H9 (cell line): ENCODE results near the gene C19orf81. TPM values are rescaled to one million over a fixed set of nuclear protein-coding genes. Genes with fewer than 3 reads are reported as not detected.

Source experiments
- DNase-seq: peaks from one replicate; pipeline ENCODE4 v3.0.0-alpha.2; 2017
- H2AFZ ChIP-seq: one replicate; pipeline ENCODE4 v1.6.1; 2013; ENCODE audit warnings: mild to moderate bottlenecking, low read length, control low read depth, moderate library complexity
- H2AK5ac ChIP-seq: 2 replicates; pipeline ENCODE4 v1.6.1; 2013; ENCODE audit warnings: low read length, control low read depth, mixed read lengths; ENCODE audit not compliant: insufficient read length
- H2BK120ac ChIP-seq: one replicate; pipeline ENCODE4 v1.6.1; 2013; ENCODE audit warnings: low read depth, mild to moderate bottlenecking, low read length, control low read depth, inconsistent platforms; ENCODE audit not compliant: poor library complexity, severe bottlenecking
- H2BK12ac ChIP-seq: 2 replicates; pipeline ENCODE4 v1.6.1; 2013; ENCODE audit warnings: low read length, control low read depth, mixed read lengths, low read depth; ENCODE audit not compliant: insufficient read length
- H2BK15ac ChIP-seq: 2 replicates; pipeline ENCODE4 v1.6.1; 2013; ENCODE audit warnings: low read depth, low read length, control low read depth
- H2BK20ac ChIP-seq: one replicate; pipeline ENCODE4 v1.6.1; 2013; ENCODE audit warnings: low read depth, mild to moderate bottlenecking, low read length, control low read depth, inconsistent platforms; ENCODE audit not compliant: poor library complexity, severe bottlenecking
- H2BK5ac ChIP-seq: 2 replicates; pipeline ENCODE4 v1.6.1; 2013; ENCODE audit warnings: low read length, control low read depth, mixed read lengths; ENCODE audit not compliant: insufficient read length
- H3K14ac ChIP-seq: 2 replicates; pipeline ENCODE4 v1.6.1; 2013; ENCODE audit warnings: low read length, control low read depth; ENCODE audit not compliant: insufficient read depth
- H3K18ac ChIP-seq: 2 replicates; pipeline ENCODE4 v1.6.1; 2013; ENCODE audit warnings: low read depth, mild to moderate bottlenecking, mixed read lengths, low read length, control low read depth; ENCODE audit not compliant: insufficient read length
- H3K23ac ChIP-seq: 2 replicates; pipeline ENCODE4 v1.6.1; 2013; ENCODE audit warnings: low read length, control low read depth, mixed read lengths, low read depth; ENCODE audit not compliant: insufficient read length
- H3K23me2 ChIP-seq: 2 replicates; pipeline ENCODE4 v1.6.1; 2013; ENCODE audit warnings: low read depth, mild to moderate bottlenecking, mixed read lengths, low read length, control low read depth; ENCODE audit not compliant: insufficient read length, poor library complexity, severe bottlenecking
- H3K27ac ChIP-seq: 2 replicates; pipeline ENCODE4 v1.5.1; 2013; ENCODE audit warnings: low read length, control low read depth, mixed read lengths, low read depth; ENCODE audit not compliant: insufficient read length
- H3K27me3 ChIP-seq: 2 replicates; pipeline ENCODE4 v1.6.1; 2013; ENCODE audit warnings: low read length, control low read depth, inconsistent platforms; ENCODE audit not compliant: insufficient read depth
- H3K4ac ChIP-seq: 2 replicates; pipeline ENCODE4 v1.6.1; 2013; ENCODE audit warnings: low read depth, mild to moderate bottlenecking, control low read depth, inconsistent platforms, low read length, moderate library complexity
- H3K4me1 ChIP-seq: 2 replicates; pipeline ENCODE4 v1.6.1; 2013; ENCODE audit warnings: low read length, control low read depth, inconsistent platforms; ENCODE audit not compliant: insufficient read depth
- H3K4me2 ChIP-seq: 2 replicates; pipeline ENCODE4 v1.6.1; 2013; ENCODE audit warnings: low read length, control low read depth, mixed read lengths; ENCODE audit not compliant: insufficient read length, insufficient read depth
- H3K56ac ChIP-seq: 2 replicates; pipeline ENCODE4 v1.6.1; 2013; ENCODE audit warnings: low read depth, mild to moderate bottlenecking, mixed read lengths, low read length, control low read depth; ENCODE audit not compliant: insufficient read length
- H3K79me1 ChIP-seq: 2 replicates; pipeline ENCODE4 v1.6.1; 2013; ENCODE audit warnings: low read depth, mild to moderate bottlenecking, moderate library complexity, low read length, control low read depth, inconsistent platforms; ENCODE audit not compliant: insufficient read depth, poor library complexity, severe bottlenecking
- H3K79me2 ChIP-seq: 2 replicates; pipeline ENCODE4 v1.6.1; 2013; ENCODE audit warnings: low read length, control low read depth, inconsistent platforms; ENCODE audit not compliant: insufficient read depth
- H3K9ac ChIP-seq: 2 replicates; pipeline ENCODE4 v1.6.1; 2013; ENCODE audit warnings: low read length, control low read depth, mixed read lengths; ENCODE audit not compliant: insufficient read length; ENCODE audit errors: extremely low read depth
- H3K9me3 ChIP-seq: one replicate; pipeline ENCODE4 v1.6.1; 2013; ENCODE audit warnings: low read depth, low read length, inconsistent platforms; ENCODE audit not compliant: control insufficient read depth
- H3T11ph ChIP-seq: one replicate; pipeline ENCODE4 v1.6.1; 2013; ENCODE audit warnings: mild to moderate bottlenecking, low read length, control low read depth, inconsistent platforms
- H4K20me1 ChIP-seq: one replicate; pipeline ENCODE4 v1.6.1; 2013; ENCODE audit not compliant: control insufficient read depth, insufficient read length, insufficient read depth
- H4K5ac ChIP-seq: 2 replicates; pipeline ENCODE4 v1.6.1; 2013; ENCODE audit warnings: low read depth, mild to moderate bottlenecking, mixed read lengths, low read length, control low read depth; ENCODE audit not compliant: insufficient read length
- H4K8ac ChIP-seq: replicated peaks from 2 replicates; pipeline ENCODE4 v1.6.1; 2013; ENCODE audit warnings: low read length, control low read depth, mixed read lengths, low read depth; ENCODE audit not compliant: insufficient read length
- H4K91ac ChIP-seq: 2 replicates; pipeline ENCODE4 v1.6.1; 2013; ENCODE audit warnings: low read depth, mild to moderate bottlenecking, moderate library complexity, mixed read lengths, low read length, control low read depth; ENCODE audit not compliant: insufficient read length
- H3K27ac Mint-ChIP-seq, 3 experiments: 2 replicates in 2 of 3; 3 replicates in 1 of 3; pipeline ENCODE4 v1.8.0; 2020 to 2021; ENCODE audit warnings: mixed read lengths in 3 of 3, mild to moderate bottlenecking in 1 of 3, moderate library complexity in 1 of 3
- H3K27me3 Mint-ChIP-seq: 2 replicates; pipeline ENCODE4 v1.8.0; 2021; ENCODE audit warnings: low read depth, mild to moderate bottlenecking, moderate library complexity, mixed read lengths
- H3K36me3 Mint-ChIP-seq, 3 experiments: 2 replicates in 2 of 3; 3 replicates in 1 of 3; pipeline ENCODE4 v1.8.0; 2020 to 2021; ENCODE audit warnings: low read depth in 3 of 3, mixed read lengths in 3 of 3; ENCODE audit not compliant: insufficient read depth in 1 of 3
- H3K4me1 Mint-ChIP-seq, 2 experiments: 2 replicates each; pipeline ENCODE4 v1.8.0; 2020; ENCODE audit warnings: mixed read lengths in 2 of 2
- H3K4me3 Mint-ChIP-seq, 2 experiments: 2 replicates in 1 of 2; 3 replicates in 1 of 2; pipeline ENCODE4 v1.8.0; 2020 to 2021; ENCODE audit warnings: mild to moderate bottlenecking in 2 of 2, mixed read lengths in 2 of 2, moderate library complexity in 1 of 2
- H3K9me3 Mint-ChIP-seq, 2 experiments: 2 replicates in 1 of 2; 3 replicates in 1 of 2; pipeline ENCODE4 v1.8.0; 2020; ENCODE audit warnings: mild to moderate bottlenecking in 2 of 2, mixed read lengths in 2 of 2, moderate library complexity in 1 of 2
- CTCF ChIP-seq: fragments of 200-600 bp; sonication (generic); conservative IDR thresholded peaks from 3 replicates; pipeline ENCODE4 v1.8.0; 2021; ENCODE audit warnings: antibody characterized with exemption, mild to moderate bottlenecking
- WGBS: extraction: QIAGEN DNeasy Blood & Tissue Kit; methylation state at CpG from one replicate; pipeline ENCODE4 v1.1.7; 2013; ENCODE audit warnings: missing lambda C conversion rate, low lambda C conversion rate, mixed read lengths; ENCODE audit not compliant: insufficient read length; ENCODE audit errors: extremely low coverage; 5-methylcytosine and 5-hydroxymethylcytosine counted together
- total RNA-seq: library from RNA; stranded (reverse); gene quantifications from 2 replicates; pipeline ENCODE4 v1.2.1, GENCODE V29; 2021

Gene C19orf81
- total RNA-seq, 1 experiment from 2014 or later: 11.0 TPM

GRCh38 chr19:50661023-50661422, 11.8 kb downstream of the C19orf81 start:
- H3K23ac ChIP-seq: no peak overlapping the region
- no peak overlapping the region for H3K9ac ChIP-seq
- no peak overlapping the region for H4K5ac ChIP-seq
- peaks cover 2 to 7% of the 10 kb centered on the region in 2 experiments; a peak in 3 of 5 replicates for H3K9me3 Mint-ChIP-seq
- H2BK20ac ChIP-seq: no peak overlapping the region
- H4K91ac ChIP-seq: no peak overlapping the region
- DNase-seq: no peak
- no peak overlapping the region for H2BK120ac ChIP-seq
- no peak for TF ChIP-seq CTCF
- no peak overlapping the region for H4K8ac ChIP-seq
- H3K18ac ChIP-seq: no peak overlapping the region
- no peaks in the 10 kb centered on the region for H3K79me2 ChIP-seq
- H3K4me2 ChIP-seq: no peak overlapping the region
- H3K23me2 ChIP-seq: peaks cover 16% of the 10 kb centered on the region
- no peak overlapping the region for H2AFZ ChIP-seq
- no peaks in the 10 kb centered on the region for H3K27me3 ChIP-seq
- no CpG with 5 or more reads among the region's 10 CpGs for WGBS
- H3K4me1 Mint-ChIP-seq: peaks cover 16 to 34% of the 10 kb centered on the region in 2 experiments
- H4K20me1 ChIP-seq: no peaks in the 10 kb centered on the region
- no peak overlapping the region for H3T11ph ChIP-seq
- no peak overlapping the region for H3K56ac ChIP-seq
- no peak overlapping the region for H2BK5ac ChIP-seq
- H2AK5ac ChIP-seq: no peak overlapping the region
- no peaks in the 10 kb centered on the region for H3K79me1 ChIP-seq
- no peaks in the 10 kb centered on the region; the same call in 1 of the 2 replicates for H3K4me1 ChIP-seq
- peak overlapping the region in 1 of 2 experiments; percentile 16; a peak in 1 of 5 replicates for H3K4me3 Mint-ChIP-seq
- H3K27ac Mint-ChIP-seq: no peak overlapping the region
- peaks cover 49% of the 10 kb centered on the region for H3K27me3 Mint-ChIP-seq
- H3K9me3 ChIP-seq: no peaks in the 10 kb centered on the region
- H3K14ac ChIP-seq: no peak overlapping the region
- peaks cover 0 to 18% (median 2%) of the 10 kb centered on the region in 3 experiments; a peak in 4 of 7 replicates for H3K36me3 Mint-ChIP-seq
- H2BK12ac ChIP-seq: no peak overlapping the region
- H3K4ac ChIP-seq: no peak overlapping the region
- no peak overlapping the region for H3K27ac ChIP-seq
- no peak overlapping the region for H2BK15ac ChIP-seq
